Measurements from ENCODE around the gene GUSB. TPM values are rescaled to one million over a fixed set of nuclear protein-coding genes. Genes with fewer than 3 reads are reported as not detected.

The GUSB gene
- total and polyA plus RNA-seq, 10 of the 15 experiments (the other 5 are each of a cell fraction or from before 2014, with no cell fraction given) = 9.8 to 71.2 (median 45.4) TPM

- SMC1A ChIA-PET (ENCODE audit: uncharacterized antibody, unreplicated experiment) = interaction anchor here (0.7 to 1.5 kb wide), 2 partner anchors 21 to 25 kb away, joined by 3 read pairs; no protein-coding TSS in a partner anchor
- H4K20me1 ChIP-seq (ENCODE audit: control insufficient read depth, insufficient read depth) = no peaks in the 10 kb centered on the region
- RAD21 ChIA-PET (ENCODE audit: unreplicated experiment) = no interaction called here
These were observed 65.9 kb downstream of the GUSB start for GRCh38 chr7:65915921-65916657.

More at GRCh38 chr7:65915921-65916657, 65.9 kb downstream of the GUSB start:
- CTCF ChIA-PET = interaction anchor here (1.8 kb wide), 1 partner anchor 76 kb away, joined by 4 read pairs; no protein-coding TSS in a partner anchor
- Histone ChIP-seq H2AFZ (ENCODE audit: control insufficient read depth, low read depth, low read length) (no peak overlapping the region), H3K4me1 (ENCODE audit: control insufficient read depth, insufficient read depth, low read length) (no peaks in the 10 kb centered on the region), H3K4me2 (ENCODE audit: control insufficient read depth, insufficient read depth) (no peak overlapping the region), H3K36me3 (ENCODE audit: control insufficient read depth in 2 of 2, insufficient read depth in 2 of 2, low read length in 1 of 2) (peaks cover 0 to 4% of the 10 kb centered on the region in 2 experiments; a peak in 1 of 4 replicates), H3K27ac (ENCODE audit: control insufficient read depth, insufficient read depth) (no peak overlapping the region), H3K27me3 (replicated peaks in 1 of 2; ENCODE audit: control insufficient read depth in 2 of 2, insufficient read depth in 2 of 2, low read length in 1 of 2) (no peaks in the 10 kb centered on the region), H3K79me2 (ENCODE audit: control insufficient read depth, insufficient read depth, low read length) (no peaks in the 10 kb centered on the region; the same call in none of the 2 replicates), H3K9ac (ENCODE audit: control insufficient read depth, insufficient read depth, low read length) (no peak overlapping the region), H3K9me3 (replicated peaks; ENCODE audit: control insufficient read depth, insufficient read depth, low read length) (no peaks in the 10 kb centered on the region), H3K4me3 (no peak overlapping the region)
- no peak for DNase-seq (ENCODE audit: low read depth, low spot score)
- in situ Hi-C loops (cut with MboI) = no loop called here
- FAIRE-seq = no peak
- no TSS peak for BruUV-seq (replicated peaks)
- ATAC-seq = peak; percentile 55
- intact Hi-C loops (cut with micrococcal nuclease; ENCODE audit: unreplicated experiment) = no loop called here
- TF ChIP-seq JUNB (IDR thresholded peaks at IDR 0.05) = no peak
- TF ChIP-seq PAX5 (IDR thresholded peaks at IDR 0.05; ENCODE audit: borderline replicate concordance, low read depth, low read length) = peak; percentile 89
- no peak for TF ChIP-seq MYC (IDR thresholded peaks at IDR 0.05; ENCODE audit: insufficient read depth, insufficient read length, insufficient replicate concordance, low read length, severe bottlenecking)
- no peak for TF ChIP-seq IRF3 (IDR thresholded peaks at IDR 0.05)
- peak; percentile 54; the same call in 1 of the 2 replicates for TF ChIP-seq ZNF384 (IDR thresholded peaks at IDR 0.05; ENCODE audit: borderline replicate concordance, low read depth, low read length)
- POLR2A ChIA-PET = no interaction called here
- WGBS (ENCODE audit: insufficient coverage, insufficient replicate concordance, low lambda C conversion rate, missing lambda C conversion rate) = 91% methylated on average over 6 of the region's 8 CpGs

All from GM12878 (cell line).